Keratinocyte (primary cell): Measurements from ENCODE around the gene ACVR1. TPM values are rescaled to one million over a fixed set of nuclear protein-coding genes. Genes with fewer than 3 reads are reported as not detected.

Experiments used
- DNase-seq: peaks from one replicate; pipeline ENCODE4 v3.0.0-alpha.2; 2011; ENCODE audit warnings: low read depth, missing footprints, low spot score
- FAIRE-seq: peaks from 2 replicates; lab custom pipeline; 2011; peaks lifted over from hg19 to GRCh38; lab: Jason Lieb, UNC
- H2AFZ ChIP-seq: 2 replicates; pipeline ENCODE4 v1.6.0; 2012; ENCODE audit warnings: low read length, control low read depth, inconsistent platforms; ENCODE audit not compliant: control insufficient read depth
- H3K27ac ChIP-seq: 2 replicates; pipeline ENCODE4 v1.5.1; 2011; ENCODE audit warnings: low read length; ENCODE audit not compliant: control insufficient read depth, insufficient read depth
- H3K27me3 ChIP-seq: 3 replicates; pipeline ENCODE4 v1.6.0; 2011; ENCODE audit warnings: low read length; ENCODE audit not compliant: control insufficient read depth, insufficient read depth; ENCODE audit errors: extremely low read depth
- H3K36me3 ChIP-seq, 2 experiments: 2 replicates in 1 of 2; 3 replicates in 1 of 2; pipeline ENCODE4 v1.5.1; 2011; ENCODE audit warnings: low read length in 2 of 2, mild to moderate bottlenecking in 1 of 2; ENCODE audit not compliant: control insufficient read depth in 2 of 2, insufficient read depth in 2 of 2; ENCODE audit errors: extremely low read depth in 1 of 2
- H3K4me1 ChIP-seq: 3 replicates; pipeline ENCODE4 v1.5.1; 2011; ENCODE audit warnings: low read length; ENCODE audit not compliant: control insufficient read depth, insufficient read depth; ENCODE audit errors: extremely low read depth
- H3K4me2 ChIP-seq: 3 replicates; pipeline ENCODE4 v1.6.0; 2011; ENCODE audit warnings: low read depth, low read length; ENCODE audit not compliant: control insufficient read depth, insufficient read depth; ENCODE audit errors: extremely low read depth
- H3K4me3 ChIP-seq, 3 experiments: fragments of 200-600 bp in 1 of 3; sonication (generic) in 1 of 3; 2 replicates in 2 of 3; 3 replicates in 1 of 3; pipeline ENCODE4 v1.5.1; 2011 to 2016; ENCODE audit warnings: low read length in 3 of 3, mild to moderate bottlenecking in 3 of 3, control low read depth in 2 of 3, inconsistent platforms in 1 of 3, low read depth in 1 of 3, mixed read lengths in 1 of 3, mixed run types in 1 of 3, moderate library complexity in 1 of 3; ENCODE audit not compliant: control insufficient read depth in 2 of 3, insufficient read depth in 2 of 3; ENCODE audit errors: extremely low read depth in 1 of 3
- H3K79me2 ChIP-seq: 2 replicates; pipeline ENCODE4 v1.6.0; 2012; ENCODE audit warnings: low read length; ENCODE audit not compliant: control insufficient read depth, insufficient read depth
- H3K9ac ChIP-seq: 3 replicates; pipeline ENCODE4 v1.6.0; 2011; ENCODE audit warnings: low read length; ENCODE audit not compliant: control insufficient read depth, insufficient read depth; ENCODE audit errors: extremely low read depth
- H3K9me1 ChIP-seq: 3 replicates; pipeline ENCODE4 v1.6.0; 2011; ENCODE audit warnings: low read length; ENCODE audit not compliant: control insufficient read depth, insufficient read depth; ENCODE audit errors: extremely low read depth
- H3K9me3 ChIP-seq: 2 replicates; pipeline ENCODE4 v1.5.1; 2012; ENCODE audit warnings: low read depth, low read length; ENCODE audit not compliant: control insufficient read depth
- H4K20me1 ChIP-seq: 3 replicates; pipeline ENCODE4 v1.6.0; 2011; ENCODE audit warnings: low read length; ENCODE audit not compliant: control insufficient read depth, insufficient read depth; ENCODE audit errors: extremely low read depth
- EZH2 ChIP-seq: IDR thresholded peaks from one replicate; pipeline ENCODE4 v1.6.1; 2012; ENCODE audit warnings: inconsistent platforms, mild to moderate bottlenecking, low read length, moderate library complexity
- dilution Hi-C: fragments of 300-500 bp; cut with MboI; formaldehyde crosslinking; loops from one replicate; pipeline ENCODE4 v1.7.0; 2020; ENCODE audit warnings: low sequenced_read_pairs; ENCODE audit not compliant: extremely low pct_ligation_motif_present
- polyA plus RNA-seq, 5 experiments: library from polyadenylated mRNA; depleted of rRNA in 3 of 5; stranded (reverse) in 3 of 5; stranded (forward) in 1 of 5; unstranded in 1 of 5; fragments of >200 nt; gene quantifications; 1 replicate in 1 of 5; 2 replicates in 3 of 5; 3 replicates in 1 of 5; pipeline versions ENCODE4 v1.2.1 to v1.2.3, GENCODE V29; 2011 to 2012; ENCODE audit warnings: missing spikeins in 2 of 5, low read depth in 1 of 5, low replicate concordance in 1 of 5
- TF ChIP-seq, protein P1 (sequence below), 3 experiments: IDR thresholded peaks in 1 of 3; conservative IDR thresholded peaks in 1 of 3; optimal IDR thresholded peaks in 1 of 3; 2 replicates in 2 of 3; 3 replicates in 1 of 3; pipeline versions ENCODE3 to v1.5.1; 2011; ENCODE audit warnings: low read length in 3 of 3, mild to moderate bottlenecking in 3 of 3, moderate library complexity in 2 of 3, control low read depth in 1 of 3, inconsistent platforms in 1 of 3; ENCODE audit not compliant: insufficient read depth in 2 of 3; ENCODE audit errors: extremely low read depth in 1 of 3

ACVR1 gene
- polyA plus RNA-seq, 1 donor (not counting 4 experiments of a cell fraction or from before 2014, with no cell fraction given): 30.8 TPM

DNA sequence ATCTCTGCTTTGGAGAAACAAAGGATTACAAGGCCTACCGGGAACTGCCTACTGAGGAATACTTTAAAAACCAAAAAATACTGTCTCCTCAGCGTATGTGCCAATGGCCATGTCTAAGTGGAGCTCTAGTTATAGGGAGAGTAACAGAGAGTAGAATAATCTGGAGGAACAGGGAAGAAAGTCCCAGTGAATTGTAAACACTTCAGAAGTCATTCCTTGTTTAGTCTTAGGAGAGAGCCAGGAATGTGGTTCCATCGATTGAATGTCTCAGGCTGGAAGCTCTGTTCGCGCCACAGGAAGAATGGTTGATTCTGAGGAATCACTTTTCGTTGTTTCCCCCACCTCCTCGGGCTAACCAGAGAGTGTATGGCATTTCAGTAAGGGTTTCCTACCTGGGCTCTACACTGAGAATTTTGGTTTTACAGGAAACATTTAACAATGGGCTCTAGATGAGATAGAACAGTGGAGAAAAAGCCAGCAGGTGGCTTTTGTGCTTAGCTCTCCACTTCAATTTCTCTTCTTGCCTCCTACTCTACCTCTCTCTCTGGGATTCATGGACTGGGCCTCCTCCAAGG, 88.7 kb downstream of the ACVR1 start:
- no peak overlapping the region for H3K4me2 ChIP-seq
- H3K27ac ChIP-seq: peak overlapping the region; percentile 37
- no peaks in the 10 kb centered on the region for H3K27me3 ChIP-seq
- FAIRE-seq (no peak), DNase-seq (no peak)
- TF ChIP-seq, protein P1, sequence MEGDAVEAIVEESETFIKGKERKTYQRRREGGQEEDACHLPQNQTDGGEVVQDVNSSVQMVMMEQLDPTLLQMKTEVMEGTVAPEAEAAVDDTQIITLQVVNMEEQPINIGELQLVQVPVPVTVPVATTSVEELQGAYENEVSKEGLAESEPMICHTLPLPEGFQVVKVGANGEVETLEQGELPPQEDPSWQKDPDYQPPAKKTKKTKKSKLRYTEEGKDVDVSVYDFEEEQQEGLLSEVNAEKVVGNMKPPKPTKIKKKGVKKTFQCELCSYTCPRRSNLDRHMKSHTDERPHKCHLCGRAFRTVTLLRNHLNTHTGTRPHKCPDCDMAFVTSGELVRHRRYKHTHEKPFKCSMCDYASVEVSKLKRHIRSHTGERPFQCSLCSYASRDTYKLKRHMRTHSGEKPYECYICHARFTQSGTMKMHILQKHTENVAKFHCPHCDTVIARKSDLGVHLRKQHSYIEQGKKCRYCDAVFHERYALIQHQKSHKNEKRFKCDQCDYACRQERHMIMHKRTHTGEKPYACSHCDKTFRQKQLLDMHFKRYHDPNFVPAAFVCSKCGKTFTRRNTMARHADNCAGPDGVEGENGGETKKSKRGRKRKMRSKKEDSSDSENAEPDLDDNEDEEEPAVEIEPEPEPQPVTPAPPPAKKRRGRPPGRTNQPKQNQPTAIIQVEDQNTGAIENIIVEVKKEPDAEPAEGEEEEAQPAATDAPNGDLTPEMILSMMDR (optimal IDR thresholded peaks at IDR 0.05 in 1 of 3, IDR thresholded peaks at IDR 0.05 in 1 of 3, conservative IDR thresholded peaks at IDR 0.05 in 1 of 3; ENCODE audit: extremely low read depth in 1 of 3, insufficient read depth in 2 of 3, low read length in 3 of 3): no peak
- no peak for TF ChIP-seq EZH2
- H3K9ac ChIP-seq: no peak overlapping the region
- H3K9me1 ChIP-seq: no peaks in the 10 kb centered on the region
- H3K79me2 ChIP-seq: peaks cover 4% of the 10 kb centered on the region
- no peaks in the 10 kb centered on the region for H3K36me3 ChIP-seq
- no peak overlapping the region for H3K4me3 ChIP-seq
- H2AFZ ChIP-seq: no peak overlapping the region
- dilution Hi-C loops: no loop called here
- no peaks in the 10 kb centered on the region for H4K20me1 ChIP-seq
- H3K4me1 ChIP-seq: peaks cover 46% of the 10 kb centered on the region
- no peaks in the 10 kb centered on the region for H3K9me3 ChIP-seq

GRCh38 chr2:157786663-157787363, 89.3 kb downstream of the ACVR1 start:
- no peak for TF ChIP-seq EZH2
- TF ChIP-seq, protein P1 (optimal IDR thresholded peaks at IDR 0.05 in 1 of 3, IDR thresholded peaks at IDR 0.05 in 1 of 3, conservative IDR thresholded peaks at IDR 0.05 in 1 of 3; ENCODE audit: extremely low read depth in 1 of 3, insufficient read depth in 2 of 3, low read length in 3 of 3): no peak
- Histone ChIP-seq H3K36me3 (no peaks in the 10 kb centered on the region), H3K27ac (peak overlapping the region; percentile 76), H3K27me3 (no peaks in the 10 kb centered on the region), H3K9me1 (no peaks in the 10 kb centered on the region), H3K4me3 (peak overlapping the region in 1 of 3 experiments; percentile 22), H3K4me2 (peak overlapping the region; percentile 67), H3K4me1 (peaks cover 48% of the 10 kb centered on the region), H3K9me3 (no peaks in the 10 kb centered on the region), H3K79me2 (peaks cover 4% of the 10 kb centered on the region), H2AFZ (no peak overlapping the region), H4K20me1 (no peaks in the 10 kb centered on the region), H3K9ac (no peak overlapping the region)
- dilution Hi-C loops: no loop called here
- DNase-seq (no peak), FAIRE-seq (no peak)
